GM12892 (cell line): ENCODE results near the gene ZNRF2.
"Not testable (repeated sequence)": the region's sequence is repeated elsewhere in the genome, so short reads cannot be mapped to it uniquely, and the experiment has no call there.

ENCODE experiments used
- DNase-seq: peaks from one replicate; pipeline ENCODE4 v3.0.0; 2011; ENCODE audit not compliant: insufficient read length
- FAIRE-seq: peaks from 2 replicates; lab custom pipeline; 2011; peaks lifted over from hg19 to GRCh38; lab: Jason Lieb, UNC
- POLR2A ChIP-seq: IDR thresholded peaks from 2 replicates; pipeline ENCODE4 v1.6.1; 2011; ENCODE audit warnings: low read depth, low read length, control low read depth
- POLR2AphosphoS5 ChIP-seq: IDR thresholded peaks from 2 replicates; pipeline ENCODE4 v1.6.1; 2011; ENCODE audit warnings: low read depth, low read length, control low read depth
- TAF1 ChIP-seq: IDR thresholded peaks from 2 replicates; pipeline ENCODE4 v1.6.1; 2011; ENCODE audit warnings: low read depth, mild to moderate bottlenecking, control low read depth, low read length, borderline replicate concordance

ZNRF2 gene

GRCh38 chr7:30249986-30250774 is 34.2 kb upstream of the ZNRF2 start:
- DNase-seq: no peak
- no peak for TF ChIP-seq POLR2A
- TF ChIP-seq POLR2AphosphoS5: no peak
- TF ChIP-seq TAF1: no peak
- no peak for FAIRE-seq

DNA sequence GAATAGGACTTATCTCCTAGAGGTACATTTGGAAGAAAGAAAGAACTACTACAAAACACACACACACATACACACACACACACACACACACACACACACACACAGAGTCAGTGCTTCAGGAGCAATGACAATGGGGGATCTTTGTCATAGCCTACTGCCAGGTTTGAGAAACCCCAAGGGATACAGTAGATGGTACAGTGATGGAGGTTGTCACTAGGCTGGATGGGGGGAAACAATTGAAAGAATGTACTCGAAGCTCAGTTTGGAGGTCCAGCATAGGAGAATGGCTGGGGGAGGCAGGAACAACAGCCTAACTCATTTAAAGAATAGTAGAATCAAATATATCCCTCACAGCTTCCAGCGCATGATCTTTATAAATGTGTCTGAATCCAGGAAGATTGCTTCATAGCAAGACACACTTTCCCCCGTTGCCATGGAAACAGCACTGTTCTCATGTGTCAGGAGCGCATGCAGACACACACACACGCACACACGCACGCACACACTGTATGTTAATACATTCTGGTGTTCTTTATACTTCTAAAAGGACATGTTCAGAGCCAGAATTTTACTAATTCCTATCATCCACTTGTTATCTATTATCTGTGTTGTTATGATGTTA is 32.6 kb upstream of the ZNRF2 start:
- TF ChIP-seq TAF1 (no peak), POLR2A (no peak), POLR2AphosphoS5 (no peak)
- DNase-seq (no peak), FAIRE-seq (no peak)

DNA sequence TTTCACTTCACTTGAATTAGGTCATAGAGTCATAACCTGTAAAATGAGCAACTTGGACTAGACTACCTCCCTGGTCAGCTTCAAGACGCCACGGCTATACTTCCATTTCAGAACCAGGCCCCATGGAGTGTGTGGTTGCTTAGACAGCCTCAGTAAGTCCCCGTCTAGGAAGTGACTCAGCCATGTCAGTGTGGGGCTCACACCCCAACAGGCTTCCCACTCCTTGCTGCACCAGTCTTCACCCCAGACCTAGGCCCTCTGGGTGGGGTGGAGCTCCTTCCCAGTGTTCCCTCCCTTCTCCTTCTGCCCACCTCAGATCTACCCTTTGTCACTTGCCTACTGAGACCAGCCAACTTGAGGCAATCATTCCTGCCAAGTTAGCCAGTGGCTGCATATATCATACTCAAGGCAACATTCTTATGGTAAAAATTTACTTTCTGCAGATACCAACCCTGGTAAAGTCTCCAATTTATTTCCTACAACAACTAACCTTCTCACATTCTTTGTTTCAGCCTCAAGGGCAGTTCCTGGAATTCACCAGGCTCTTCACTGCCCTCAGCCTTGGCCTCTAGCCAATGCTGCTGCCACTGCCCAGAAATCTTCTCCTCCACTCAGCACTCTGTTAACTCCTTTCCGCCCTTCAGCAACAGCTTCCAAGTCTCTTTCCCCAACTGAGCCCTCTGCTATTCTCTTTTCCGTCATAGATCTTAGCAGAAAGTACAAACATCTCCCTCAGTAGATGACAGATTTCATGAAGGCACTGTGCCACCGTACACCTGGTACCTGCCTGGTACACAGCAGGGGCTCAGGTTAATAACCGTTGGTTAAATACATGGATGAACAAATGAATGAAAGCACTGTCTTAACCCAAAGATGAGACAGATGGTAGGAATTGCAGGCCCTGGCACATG is 31.3 kb upstream of the ZNRF2 start:
- FAIRE-seq (no peak), DNase-seq (no peak)
- TF ChIP-seq POLR2A: no peak
- TF ChIP-seq TAF1: no peak
- no peak for TF ChIP-seq POLR2AphosphoS5

DNA sequence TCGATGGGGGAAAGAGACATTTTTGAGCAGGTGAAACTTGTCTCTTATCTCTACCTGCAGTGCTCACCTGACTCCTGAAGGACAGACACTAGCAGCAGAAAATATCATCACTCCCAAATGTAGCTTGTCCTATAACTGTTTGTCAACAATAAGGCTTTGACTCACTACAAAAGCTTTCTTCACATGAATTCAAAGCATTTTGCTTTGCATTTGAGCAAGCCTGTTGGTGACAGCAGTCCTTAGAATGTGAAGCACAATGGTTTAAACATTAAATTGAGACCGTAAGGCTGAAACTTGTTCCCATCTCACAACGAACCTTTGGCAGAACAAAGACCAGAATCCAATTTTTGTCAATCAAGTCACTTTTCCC is 30.6 kb upstream of the ZNRF2 start:
- DNase-seq (no peak), FAIRE-seq (no peak)

GRCh38 chr7:30254248-30254647 is 30.1 kb upstream of the ZNRF2 start:
- DNase-seq: no peak
- FAIRE-seq: no peak
- TF ChIP-seq POLR2AphosphoS5 (no peak), TAF1 (no peak), POLR2A (no peak)

More for the DNA sequence above, 30.6 kb upstream of the ZNRF2 start:
- TF ChIP-seq TAF1 (no peak), POLR2A (no peak), POLR2AphosphoS5 (no peak)

DNA sequence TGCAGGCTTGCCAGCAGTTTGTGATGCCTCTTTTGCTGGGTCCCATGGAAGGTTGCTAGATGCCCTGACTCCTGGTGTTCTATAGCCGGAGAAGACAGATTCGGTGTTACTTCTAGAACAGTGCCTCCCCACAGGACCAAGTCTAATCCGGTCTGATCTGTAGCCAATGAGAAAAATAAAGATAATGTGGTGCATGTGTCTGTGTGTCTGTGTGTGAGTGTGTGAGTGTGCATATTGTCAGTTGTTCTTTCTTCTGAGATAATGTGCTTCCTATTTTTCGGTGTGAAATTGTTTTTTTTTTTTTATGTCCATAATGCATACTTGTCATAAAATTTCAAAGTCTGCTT is 29.7 kb upstream of the ZNRF2 start:
- no peak for DNase-seq
- no peak for TF ChIP-seq POLR2A
- FAIRE-seq: no peak

DNA sequence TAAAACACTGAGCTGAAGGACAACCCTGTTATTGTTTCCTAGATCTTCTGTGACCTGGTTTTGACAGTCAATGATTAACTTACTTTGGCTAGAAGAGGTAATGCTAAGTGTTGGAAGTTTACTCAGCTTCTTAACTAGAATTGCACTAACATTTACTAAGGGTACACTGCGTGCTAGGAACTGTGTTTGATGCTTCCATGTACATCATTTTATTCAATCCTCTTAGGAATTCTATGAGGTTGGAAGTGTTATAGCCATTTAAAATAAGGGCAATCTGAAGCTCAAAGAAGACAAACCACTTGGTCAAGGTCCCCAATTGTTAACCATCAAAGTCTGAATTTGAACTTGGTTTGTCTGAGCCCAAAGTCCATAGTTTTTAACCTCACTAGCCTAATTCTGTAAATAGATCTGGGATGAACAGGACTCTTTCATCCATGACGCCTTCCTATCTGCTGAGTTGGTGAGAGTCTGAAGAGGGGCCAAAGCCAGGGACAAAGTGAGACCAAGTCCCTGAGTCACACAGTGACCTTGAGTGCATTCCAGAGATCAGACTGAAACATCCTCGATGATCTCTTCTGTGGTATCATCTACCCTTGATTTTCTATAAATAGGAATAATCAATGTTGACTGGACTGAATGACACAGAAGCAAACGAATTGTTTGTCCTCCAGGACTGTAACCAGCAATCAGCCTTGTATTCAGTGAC is 29.2 kb upstream of the ZNRF2 start:
- TF ChIP-seq TAF1 (no peak), POLR2A (no peak)
- FAIRE-seq (no peak), DNase-seq (no peak)

DNA sequence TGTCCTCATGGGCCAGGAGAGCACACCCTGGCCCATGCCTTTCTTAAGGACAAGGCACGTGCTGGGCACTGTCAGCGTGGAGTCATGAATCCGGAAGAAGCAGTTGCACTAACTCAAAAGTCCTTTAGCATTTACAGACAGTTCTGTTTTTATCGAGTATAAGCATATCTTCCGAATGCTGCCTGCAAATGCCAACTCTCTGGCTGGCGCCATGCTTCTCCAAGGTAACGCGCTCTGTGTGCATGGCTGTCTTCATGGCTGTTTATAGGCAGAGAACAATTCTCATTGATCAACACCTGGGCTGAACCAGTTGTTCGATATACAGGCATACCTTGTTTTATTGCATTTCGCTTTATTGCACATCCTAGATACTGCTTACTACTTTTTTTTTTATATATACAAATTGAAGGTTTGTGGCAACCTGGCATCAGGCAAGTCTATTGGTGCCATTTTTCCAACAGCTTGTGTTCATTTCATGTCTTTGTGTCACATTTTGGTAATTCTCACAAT is 28.0 kb upstream of the ZNRF2 start:
- TF ChIP-seq POLR2AphosphoS5 (no peak), TAF1 (no peak), POLR2A (no peak)
- FAIRE-seq: no peak
- no peak for DNase-seq

- TF ChIP-seq POLR2A (no peak), POLR2AphosphoS5 (no peak), TAF1 (no peak)
- FAIRE-seq: no peak
Observed at GRCh38 chr7:30260246-30260768, 24.1 kb upstream of the ZNRF2 start.

DNA sequence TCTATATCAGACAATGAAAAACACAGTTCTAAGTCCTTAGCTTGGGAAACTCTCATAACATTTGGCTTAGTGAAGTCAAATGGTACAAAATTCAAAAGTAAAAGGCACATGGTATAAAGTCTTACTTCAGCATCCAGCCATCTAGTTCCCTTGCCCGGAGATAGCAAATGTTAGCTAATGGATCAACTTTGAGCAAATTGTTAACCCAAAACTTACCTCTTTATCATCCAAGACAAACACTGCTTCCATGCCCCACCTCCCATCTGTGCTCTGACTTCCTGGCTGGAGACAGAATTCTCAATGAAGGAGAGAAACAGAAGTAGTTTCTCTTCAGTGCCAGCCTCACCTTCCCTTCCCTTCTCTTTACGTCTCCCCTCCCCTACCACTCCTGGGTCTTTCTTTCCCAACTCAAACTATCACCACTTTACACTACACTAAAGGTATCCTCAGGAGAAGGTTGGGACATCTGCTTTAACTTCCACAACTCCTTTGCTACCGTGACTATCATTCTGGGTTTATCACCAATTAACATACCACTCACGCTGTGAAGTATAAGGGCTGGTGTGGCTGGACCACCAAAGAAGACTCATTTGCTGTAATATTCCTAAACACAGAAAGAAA is 21.2 kb upstream of the ZNRF2 start:
- no peak for DNase-seq
- FAIRE-seq: no peak
- TF ChIP-seq POLR2AphosphoS5 (no peak), POLR2A (no peak), TAF1 (no peak)

More at GRCh38 chr7:30260246-30260768, 24.1 kb upstream of the ZNRF2 start:
- no peak for DNase-seq

DNA sequence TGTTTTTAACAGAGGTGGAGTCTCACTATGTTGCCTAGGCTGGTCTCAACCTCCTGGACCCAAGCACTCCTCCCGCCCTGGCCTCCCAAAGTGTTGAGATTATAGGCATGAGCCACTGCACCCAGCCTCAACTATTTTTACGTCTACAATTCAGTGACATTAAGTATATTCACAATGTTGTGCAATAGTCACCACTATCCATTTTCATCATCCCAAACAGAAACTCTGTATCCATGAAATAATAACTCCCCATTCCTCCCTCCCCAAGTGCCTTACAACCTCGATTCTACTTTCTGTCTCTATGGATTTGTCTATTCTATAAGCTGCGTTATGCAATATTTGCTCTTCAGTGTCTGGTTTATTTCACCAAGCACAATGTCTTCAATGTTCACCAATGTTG is 20.3 kb upstream of the ZNRF2 start:
- no peak for FAIRE-seq
- TF ChIP-seq POLR2A: no peak
- TF ChIP-seq POLR2AphosphoS5: no peak
- no peak for TF ChIP-seq TAF1
- DNase-seq: no peak

DNA sequence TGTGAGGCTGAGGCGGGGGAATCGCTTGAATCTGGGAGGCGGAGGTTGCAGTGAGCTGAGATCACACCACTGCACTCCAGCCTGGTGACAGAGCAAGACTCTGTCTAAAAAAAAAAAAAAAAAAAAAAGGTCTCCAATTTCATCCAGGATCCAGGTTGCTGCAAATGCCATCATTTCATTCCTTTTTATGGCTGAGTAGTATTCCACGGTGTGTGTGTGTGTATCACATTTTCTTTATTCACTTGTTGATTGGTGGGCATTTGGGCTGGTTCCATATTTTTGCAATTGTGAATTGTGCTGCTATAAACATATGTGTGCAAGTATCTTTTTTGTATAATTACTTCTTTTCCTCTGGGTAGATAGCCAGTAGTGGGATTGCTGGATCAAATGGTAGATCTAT is 19.2 kb upstream of the ZNRF2 start:
- DNase-seq, FAIRE-seq: not testable (repeated sequence)
